ENCODE data around the gene PJA2.

DNA sequence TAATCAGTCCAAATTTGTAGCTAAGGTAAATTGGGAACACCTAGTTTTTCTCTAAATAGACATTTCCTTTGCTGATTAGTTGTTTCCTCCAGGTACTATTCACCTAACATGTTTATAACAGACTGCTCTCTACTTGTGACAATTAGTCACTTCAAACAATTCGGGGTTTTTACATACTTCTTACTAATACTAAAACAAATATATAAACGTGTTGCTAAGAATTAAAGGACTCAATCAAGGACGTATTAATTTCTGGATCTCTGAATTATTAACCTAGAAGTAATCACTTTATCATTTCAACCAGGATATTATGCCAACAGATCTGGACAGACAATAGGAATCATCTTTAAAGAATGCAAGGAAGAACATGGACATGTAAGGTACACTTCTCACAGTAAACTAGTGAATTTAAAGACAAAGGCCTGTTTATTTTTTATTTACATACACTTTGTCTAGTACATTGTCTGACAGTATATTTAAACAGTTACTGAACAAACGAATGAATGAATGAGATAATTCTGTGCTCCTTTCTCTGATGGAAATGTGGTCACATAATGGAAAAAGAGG is 22.3 kb downstream of the PJA2 start:
- TF ChIP-seq FOXM1 (IDR thresholded peaks at IDR 0.05; ENCODE audit: borderline replicate concordance) (no peak), LEF1 (IDR thresholded peaks at IDR 0.05; ENCODE audit: borderline replicate concordance) (no peak), ELF4 (IDR thresholded peaks at IDR 0.05) (no peak), CTBP1 (IDR thresholded peaks at IDR 0.05; ENCODE audit: borderline replicate concordance) (no peak), FOXK2 (IDR thresholded peaks at IDR 0.05) (no peak), SP1 (IDR thresholded peaks at IDR 0.05) (no peak), SUZ12 (IDR thresholded peaks at IDR 0.05) (no peak), ARNT (IDR thresholded peaks at IDR 0.05) (no peak), BHLHE40 (IDR thresholded peaks at IDR 0.05; ENCODE audit: borderline replicate concordance) (no peak), TARDBP (IDR thresholded peaks at IDR 0.05) (no peak), HDGF (IDR thresholded peaks at IDR 0.05; ENCODE audit: borderline replicate concordance) (no peak)
- TF ChIP-seq, protein P1, sequence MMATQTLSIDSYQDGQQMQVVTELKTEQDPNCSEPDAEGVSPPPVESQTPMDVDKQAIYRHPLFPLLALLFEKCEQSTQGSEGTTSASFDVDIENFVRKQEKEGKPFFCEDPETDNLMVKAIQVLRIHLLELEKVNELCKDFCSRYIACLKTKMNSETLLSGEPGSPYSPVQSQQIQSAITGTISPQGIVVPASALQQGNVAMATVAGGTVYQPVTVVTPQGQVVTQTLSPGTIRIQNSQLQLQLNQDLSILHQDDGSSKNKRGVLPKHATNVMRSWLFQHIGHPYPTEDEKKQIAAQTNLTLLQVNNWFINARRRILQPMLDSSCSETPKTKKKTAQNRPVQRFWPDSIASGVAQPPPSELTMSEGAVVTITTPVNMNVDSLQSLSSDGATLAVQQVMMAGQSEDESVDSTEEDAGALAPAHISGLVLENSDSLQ (IDR thresholded peaks at IDR 0.05) = no peak

Data from HEK293T (cell line).